Measurements from ENCODE around the gene RPAP3. TPM values are rescaled to one million over a fixed set of nuclear protein-coding genes. Genes with fewer than 3 reads are reported as not detected.

Gene RPAP3
- polyA plus RNA-seq, result 10 to 100 TPM in 3 of 4 donors, 1 to 10 TPM in 1; 8.7 to 25.6 (median 14.4) TPM
- long read RNA-seq, donor 1, transcript RPAP3-207 (3 exons, 621 nt), result major isoform, 9 of 11 reads
- long read RNA-seq, donor 1, partial matches to known transcripts, result 0 of 11 reads
- long read RNA-seq, donor 1, other reads (novel, unspliced or antisense), result 0 of 11 reads
- long read RNA-seq, donor 2, full-length matches to known transcripts, result 1 of 1 reads
- long read RNA-seq, donor 2, partial matches to known transcripts, result 0 of 1 reads
- long read RNA-seq, donor 2, other reads (novel, unspliced or antisense), result 0 of 1 reads
- long read RNA-seq, donor 3, full-length matches to known transcripts, result 5 of 5 reads
- long read RNA-seq, donor 3, partial matches to known transcripts, result 0 of 5 reads
- long read RNA-seq, donor 3, other reads (novel, unspliced or antisense), result 0 of 5 reads
- long read RNA-seq, donor 4, result 0 reads
- long read RNA-seq, donor 5, full-length matches to known transcripts, result 2 of 2 reads
- long read RNA-seq, donor 5, partial matches to known transcripts, result 0 of 2 reads
- long read RNA-seq, donor 5, other reads (novel, unspliced or antisense), result 0 of 2 reads
- long read RNA-seq, donor 6, full-length matches to known transcripts, result 5 of 5 reads
- long read RNA-seq, donor 6, partial matches to known transcripts, result 0 of 5 reads
- long read RNA-seq, donor 6, other reads (novel, unspliced or antisense), result 0 of 5 reads
- long read RNA-seq, donor 7, result 0 reads
- long read RNA-seq, donor 8, partial matches to known transcripts, result 0 of 1 reads
- long read RNA-seq, donor 8, other reads (novel, unspliced or antisense), result 0 of 1 reads
- long read RNA-seq, donor 9, result 0 reads
- long read RNA-seq, donor 10, full-length matches to known transcripts, result 8 of 8 reads
- long read RNA-seq, donor 10, partial matches to known transcripts, result 0 of 8 reads
- long read RNA-seq, donor 10, other reads (novel, unspliced or antisense), result 0 of 8 reads

- no peak for FAIRE-seq
Measured at GRCh38 chr12:47705566-47706425, at the start of gene RPAP3. TSS of gene RPAP3 (minus strand) at chr12:47706030. CDS start at chr12:47702840, 3,190 bp downstream.

GRCh38 chr12:47754881-47755280 lies 49.1 kb upstream of the RPAP3 start:
- Histone ChIP-seq H3K36me3 (ENCODE audit: control insufficient read depth in 3 of 3, insufficient read depth in 2 of 3, low read depth in 1 of 3, low read length in 3 of 3) (peaks cover 0 to 5% (median 0%) of the 10 kb centered on the region in 3 donors), H3K4me1 (ENCODE audit: control insufficient read depth in 3 of 3, insufficient read depth in 2 of 3, low read depth in 1 of 3, low read length in 2 of 3) (peaks cover 3 to 11% (median 10%) of the 10 kb centered on the region in 3 donors), H3K9me3 (ENCODE audit: control insufficient read depth in 2 of 2, insufficient read depth in 1 of 2, low read depth in 1 of 2, low read length in 1 of 2) (no peaks in the 10 kb centered on the region), H3K27me3 (ENCODE audit: control insufficient read depth in 3 of 3, insufficient read depth in 3 of 3, low read length in 3 of 3) (peaks cover 0 to 2% (median 0%) of the 10 kb centered on the region in 3 donors), H3K27ac (ENCODE audit: low read depth in 1 of 3, low read length in 2 of 3) (peak overlapping the region in 1 of 3 donors; percentile 89), H3K4me3 (ENCODE audit: low read depth in 1 of 3, low read length in 3 of 3) (no peak overlapping the region)
- DNase-seq, result peak in 1 of 2 donors; percentile 84
- WGBS, 3 donors, result 10 to 51% (median 18%) methylated on average over 3 of the region's 3 CpGs
- no peak for FAIRE-seq

More at GRCh38 chr12:47705566-47706425, at the start of gene RPAP3:
- Histone ChIP-seq H3K36me3 (ENCODE audit: control insufficient read depth in 3 of 3, insufficient read depth in 2 of 3, low read depth in 1 of 3, low read length in 3 of 3) (peaks cover 0 to 4% (median 2%) of the 10 kb centered on the region in 3 donors), H3K4me1 (ENCODE audit: control insufficient read depth in 3 of 3, insufficient read depth in 2 of 3, low read depth in 1 of 3, low read length in 2 of 3) (peaks cover 6 to 11% (median 8%) of the 10 kb centered on the region in 3 donors), H3K27ac (ENCODE audit: low read depth in 1 of 3, low read length in 2 of 3) (peak within 1 kb of the TSS; percentile 80 to 92 (median 88)), H3K27me3 (ENCODE audit: control insufficient read depth in 3 of 3, insufficient read depth in 3 of 3, low read length in 3 of 3) (no peaks in the 10 kb centered on the region), H3K4me3 (ENCODE audit: low read depth in 1 of 3, low read length in 3 of 3) (peak within 1 kb of the TSS; percentile 73 to 99 (median 85)), H3K9me3 (ENCODE audit: control insufficient read depth in 2 of 2, insufficient read depth in 1 of 2, low read depth in 1 of 2, low read length in 1 of 2) (no peaks in the 10 kb centered on the region)
- 0 to 1% (median 1%) methylated on average over 42 to 66 of the region's 66 CpGs for WGBS, 3 donors
- DNase-seq, result peak; percentile 97 to 98

- Histone ChIP-seq H3K27me3 (ENCODE audit: control insufficient read depth in 3 of 3, insufficient read depth in 3 of 3, low read length in 3 of 3) (no peaks in the 10 kb centered on the region), H3K9me3 (ENCODE audit: control insufficient read depth in 2 of 2, insufficient read depth in 1 of 2, low read depth in 1 of 2, low read length in 1 of 2) (no peaks in the 10 kb centered on the region), H3K4me1 (ENCODE audit: control insufficient read depth in 3 of 3, insufficient read depth in 2 of 3, low read depth in 1 of 3, low read length in 2 of 3) (peaks cover 3 to 10% (median 3%) of the 10 kb centered on the region in 3 donors), H3K27ac (ENCODE audit: low read depth in 1 of 3, low read length in 2 of 3) (peak overlapping the region in 1 of 3 donors; percentile 89), H3K36me3 (ENCODE audit: control insufficient read depth in 3 of 3, insufficient read depth in 2 of 3, low read depth in 1 of 3, low read length in 3 of 3) (peaks cover 0 to 6% (median 0%) of the 10 kb centered on the region in 3 donors), H3K4me3 (ENCODE audit: low read depth in 1 of 3, low read length in 3 of 3) (no peak overlapping the region)
- 77 to 82% (median 78%) methylated on average over 4 of the region's 4 CpGs for WGBS, 3 donors
- DNase-seq, result no peak
- no peak for FAIRE-seq
Measured at GRCh38 chr12:47754126-47754525, 48.3 kb upstream of the RPAP3 start.

GRCh38 chr12:47753021-47754001 lies 47.5 kb upstream of the RPAP3 start:
- Histone ChIP-seq H3K9me3 (ENCODE audit: control insufficient read depth in 2 of 2, insufficient read depth in 1 of 2, low read depth in 1 of 2, low read length in 1 of 2) (no peaks in the 10 kb centered on the region), H3K4me3 (ENCODE audit: low read depth in 1 of 3, low read length in 3 of 3) (no peak overlapping the region), H3K27ac (ENCODE audit: low read depth in 1 of 3, low read length in 2 of 3) (peak overlapping the region in 1 of 3 donors; percentile 89), H3K4me1 (ENCODE audit: control insufficient read depth in 3 of 3, insufficient read depth in 2 of 3, low read depth in 1 of 3, low read length in 2 of 3) (peaks cover 0 to 10% (median 3%) of the 10 kb centered on the region in 3 donors), H3K27me3 (ENCODE audit: control insufficient read depth in 3 of 3, insufficient read depth in 3 of 3, low read length in 3 of 3) (no peaks in the 10 kb centered on the region), H3K36me3 (ENCODE audit: control insufficient read depth in 3 of 3, insufficient read depth in 2 of 3, low read depth in 1 of 3, low read length in 3 of 3) (peaks cover 0 to 8% (median 0%) of the 10 kb centered on the region in 3 donors)
- WGBS, 3 donors, result 55 to 68% (median 63%) methylated on average over 11 of the region's 11 CpGs
- DNase-seq (peak in 1 of 2 donors; percentile 47), FAIRE-seq (no peak)

GRCh38 chr12:47752552-47752951 lies 46.7 kb upstream of the RPAP3 start:
- DNase-seq (no peak), FAIRE-seq (no peak)
- WGBS, 3 donors, result 81 to 87% (median 82%) methylated on average over 7 of the region's 7 CpGs
- H3K9me3 ChIP-seq (ENCODE audit: control insufficient read depth in 2 of 2, insufficient read depth in 1 of 2, low read depth in 1 of 2, low read length in 1 of 2), result no peaks in the 10 kb centered on the region
- H3K27ac ChIP-seq (ENCODE audit: low read depth in 1 of 3, low read length in 2 of 3), result no peak overlapping the region
- H3K27me3 ChIP-seq (ENCODE audit: control insufficient read depth in 3 of 3, insufficient read depth in 3 of 3, low read length in 3 of 3), result no peaks in the 10 kb centered on the region
- H3K36me3 ChIP-seq (ENCODE audit: control insufficient read depth in 3 of 3, insufficient read depth in 2 of 3, low read depth in 1 of 3, low read length in 3 of 3), result peaks cover 0 to 11% (median 0%) of the 10 kb centered on the region in 3 donors
- no peak overlapping the region for H3K4me3 ChIP-seq (ENCODE audit: low read depth in 1 of 3, low read length in 3 of 3)
- peaks cover 0 to 10% (median 3%) of the 10 kb centered on the region in 3 donors for H3K4me1 ChIP-seq (ENCODE audit: control insufficient read depth in 3 of 3, insufficient read depth in 2 of 3, low read depth in 1 of 3, low read length in 2 of 3)

- no peaks in the 10 kb centered on the region for H3K27me3 ChIP-seq (ENCODE audit: control insufficient read depth in 3 of 3, insufficient read depth in 3 of 3, low read length in 3 of 3)
- no peak overlapping the region for H3K4me3 ChIP-seq (ENCODE audit: low read depth in 1 of 3, low read length in 3 of 3)
- WGBS, 3 donors, result 79 to 80% (median 79%) methylated on average over 4 of the region's 4 CpGs
- FAIRE-seq, result no peak
- peaks cover 0 to 12% (median 0%) of the 10 kb centered on the region in 3 donors for H3K36me3 ChIP-seq (ENCODE audit: control insufficient read depth in 3 of 3, insufficient read depth in 2 of 3, low read depth in 1 of 3, low read length in 3 of 3)
- H3K27ac ChIP-seq (ENCODE audit: low read depth in 1 of 3, low read length in 2 of 3), result no peak overlapping the region
- no peak for DNase-seq
- H3K4me1 ChIP-seq (ENCODE audit: control insufficient read depth in 3 of 3, insufficient read depth in 2 of 3, low read depth in 1 of 3, low read length in 2 of 3), result peaks cover 0 to 10% (median 3%) of the 10 kb centered on the region in 3 donors
- no peaks in the 10 kb centered on the region for H3K9me3 ChIP-seq (ENCODE audit: control insufficient read depth in 2 of 2, insufficient read depth in 1 of 2, low read depth in 1 of 2, low read length in 1 of 2)
Measured at GRCh38 chr12:47752121-47752520, 46.3 kb upstream of the RPAP3 start.

- H3K4me1 ChIP-seq (ENCODE audit: control insufficient read depth in 3 of 3, insufficient read depth in 2 of 3, low read depth in 1 of 3, low read length in 2 of 3), result peaks cover 3 to 8% (median 3%) of the 10 kb centered on the region in 3 donors
- H3K9me3 ChIP-seq (ENCODE audit: control insufficient read depth in 2 of 2, insufficient read depth in 1 of 2, low read depth in 1 of 2, low read length in 1 of 2), result no peaks in the 10 kb centered on the region
- no peak overlapping the region for H3K27ac ChIP-seq (ENCODE audit: low read depth in 1 of 3, low read length in 2 of 3)
- DNase-seq (no peak), FAIRE-seq (no peak)
- peaks cover 0 to 14% (median 0%) of the 10 kb centered on the region in 3 donors for H3K36me3 ChIP-seq (ENCODE audit: control insufficient read depth in 3 of 3, insufficient read depth in 2 of 3, low read depth in 1 of 3, low read length in 3 of 3)
- no peaks in the 10 kb centered on the region for H3K27me3 ChIP-seq (ENCODE audit: control insufficient read depth in 3 of 3, insufficient read depth in 3 of 3, low read length in 3 of 3)
- H3K4me3 ChIP-seq (ENCODE audit: low read depth in 1 of 3, low read length in 3 of 3), result no peak overlapping the region
- 66 to 82% (median 69%) methylated on average over 9 of the region's 9 CpGs for WGBS, 3 donors
Measured at GRCh38 chr12:47751561-47751960, 45.7 kb upstream of the RPAP3 start.
